Effector CD8-positive, alpha-beta T cell (primary cell): ENCODE measurements around the gene ENTREP1.
"Not testable (repeated sequence)": the region's sequence is repeated elsewhere in the genome, so short reads cannot be mapped to it uniquely, and the experiment has no call there.

Experiments
- DNase-seq: peaks from one replicate; lab custom pipeline; 2025; lab: John Stamatoyannopoulos, UW
- total RNA-seq, 4 experiments: gene quantifications; one replicate each; lab custom pipeline; 2026; lab: John Stamatoyannopoulos, UW

ENTREP1 gene
- total RNA-seq, result 0 reads per million in 4 experiments

GRCh38 chr9:69324549-69325401 lies at the start of gene ENTREP1:
ENTREP1 (plus strand) TSS chr9:69325215; CDS start chr9:69325310, 95 bp downstream.
- DNase-seq, result no peak

- no peak for DNase-seq
Observed at GRCh38 chr9:69276775-69277174, 48.2 kb upstream of the ENTREP1 start.

GRCh38 chr9:69279084-69279731 lies 45.8 kb upstream of the ENTREP1 start:
- no peak for DNase-seq

- no peak for DNase-seq
Observed at GRCh38 chr9:69279733-69280132, 45.3 kb upstream of the ENTREP1 start.

- DNase-seq, result no peak
Observed at GRCh38 chr9:69283003-69283402, 42.0 kb upstream of the ENTREP1 start.

GRCh38 chr9:69292078-69292477 lies 32.9 kb upstream of the ENTREP1 start:
- DNase-seq, result no peak

- DNase-seq, result no peak
Observed at GRCh38 chr9:69293156-69293555, 31.9 kb upstream of the ENTREP1 start.

- no peak for DNase-seq
Observed at GRCh38 chr9:69295872-69296552, 29.0 kb upstream of the ENTREP1 start.

- DNase-seq, result no peak
Observed at GRCh38 chr9:69297300-69297980, 27.6 kb upstream of the ENTREP1 start.

- DNase-seq, result no peak
Observed at GRCh38 chr9:69299315-69299714, 25.7 kb upstream of the ENTREP1 start.

GRCh38 chr9:69299826-69300225 lies 25.2 kb upstream of the ENTREP1 start:
- no peak for DNase-seq

GRCh38 chr9:69303331-69303730 lies 21.7 kb upstream of the ENTREP1 start:
- no peak for DNase-seq

- DNase-seq, result not testable (repeated sequence)
Observed at GRCh38 chr9:69306895-69307445, 18.0 kb upstream of the ENTREP1 start.

GRCh38 chr9:69307446-69308205 lies 17.4 kb upstream of the ENTREP1 start:
- no peak for DNase-seq

- DNase-seq, result no peak
Observed at GRCh38 chr9:69308206-69308931, 16.6 kb upstream of the ENTREP1 start.

GRCh38 chr9:69313175-69313574 lies 11.8 kb upstream of the ENTREP1 start:
- no peak for DNase-seq

GRCh38 chr9:69314547-69314946 lies 10.5 kb upstream of the ENTREP1 start:
- no peak for DNase-seq

- DNase-seq, result no peak
Observed at GRCh38 chr9:69317081-69317480, 7.9 kb upstream of the ENTREP1 start.

- no peak for DNase-seq
Observed at GRCh38 chr9:69317894-69318293, 7.1 kb upstream of the ENTREP1 start.

GRCh38 chr9:69319324-69320025 lies 5.5 kb upstream of the ENTREP1 start:
- DNase-seq, result no peak
